Effector CD8-positive, alpha-beta T cell (primary cell): ENCODE data around the gene PPP2R3B.
"Not testable (repeated sequence)": the region's sequence is repeated elsewhere in the genome, so short reads cannot be mapped to it uniquely, and the experiment has no call there.

Source experiments
- DNase-seq: peaks from one replicate; lab custom pipeline; 2025; lab: John Stamatoyannopoulos, UW

The PPP2R3B gene

GRCh38 chrX:404656-405055 is 17.9 kb upstream of the PPP2R3B start:
- no peak for DNase-seq

GRCh38 chrX:402857-403256 is 16.1 kb upstream of the PPP2R3B start:
- DNase-seq, result no peak

- DNase-seq, result no peak
These were observed 13.6 kb upstream of the PPP2R3B start for GRCh38 chrX:400258-400657.

- DNase-seq, result no peak
These were observed 10.9 kb upstream of the PPP2R3B start for GRCh38 chrX:397575-397974.

- DNase-seq, result no peak
These were observed 8.1 kb upstream of the PPP2R3B start for GRCh38 chrX:394830-395229.

- no peak for DNase-seq
These were observed 5.8 kb upstream of the PPP2R3B start for GRCh38 chrX:392575-392846.

GRCh38 chrX:391717-392574 is 5.2 kb upstream of the PPP2R3B start:
- no peak for DNase-seq

GRCh38 chrX:390459-390858 is 3.8 kb upstream of the PPP2R3B start:
- no peak for DNase-seq

GRCh38 chrX:389021-389441 is 2.3 kb upstream of the PPP2R3B start:
- DNase-seq, result no peak

GRCh38 chrX:387729-388128 is 1.0 kb upstream of the PPP2R3B start:
- DNase-seq, result no peak

- DNase-seq, result no peak
These were observed 404 bp downstream of the PPP2R3B start for GRCh38 chrX:386239-386767.

GRCh38 chrX:385736-386135 is 971 bp downstream of the PPP2R3B start:
- DNase-seq, result not testable (repeated sequence)

- DNase-seq, result no peak
These were observed 1.8 kb downstream of the PPP2R3B start for GRCh38 chrX:384861-385260.

- DNase-seq, result no peak
These were observed 8.3 kb downstream of the PPP2R3B start for GRCh38 chrX:378443-378842.

GRCh38 chrX:376206-376605 is 10.5 kb downstream of the PPP2R3B start:
- DNase-seq, result not testable (repeated sequence)

- DNase-seq, result no peak
These were observed 11.3 kb downstream of the PPP2R3B start for GRCh38 chrX:375181-376036.

GRCh38 chrX:374596-374995 is 12.1 kb downstream of the PPP2R3B start:
- no peak for DNase-seq

GRCh38 chrX:373641-374471 is 12.9 kb downstream of the PPP2R3B start:
- DNase-seq, result no peak

GRCh38 chrX:372856-373640 is 13.7 kb downstream of the PPP2R3B start:
- DNase-seq, result no peak

GRCh38 chrX:371907-372306 is 14.8 kb downstream of the PPP2R3B start:
- DNase-seq, result no peak
